COLO829 (cell line): ENCODE data around the gene TOP3B.
"Not testable (repeated sequence)": the region's sequence is repeated elsewhere in the genome, so short reads cannot be mapped to it uniquely, and the experiment has no call there.

Source experiments
- DNase-seq: peaks from one replicate; pipeline ENCODE4 v3.0.0; 2012; ENCODE audit warnings: low spot score

Gene TOP3B

GRCh38 chr22:21926728-21927127, 55.9 kb downstream of the TOP3B start:
- DNase-seq, result no peak

GRCh38 chr22:21923163-21923561, 59.4 kb downstream of the TOP3B start:
- no peak for DNase-seq

- no peak for DNase-seq
Observed at GRCh38 chr22:21922370-21923162, 60.0 kb downstream of the TOP3B start.

GRCh38 chr22:21921729-21922128, 60.9 kb downstream of the TOP3B start:
- DNase-seq, result no peak

- DNase-seq, result no peak
Observed at GRCh38 chr22:21921184-21921721, 61.3 kb downstream of the TOP3B start.

- DNase-seq, result no peak
Observed at GRCh38 chr22:21920341-21921183, 62.0 kb downstream of the TOP3B start.

GRCh38 chr22:21919526-21920307, 62.9 kb downstream of the TOP3B start:
- DNase-seq, result no peak

- DNase-seq, result no peak
Observed at GRCh38 chr22:21918466-21919185, 64.0 kb downstream of the TOP3B start.

- DNase-seq, result no peak
Observed at GRCh38 chr22:21917959-21918261, 64.7 kb downstream of the TOP3B start.

- DNase-seq, result no peak
Observed at GRCh38 chr22:21917181-21917958, 65.2 kb downstream of the TOP3B start.

- no peak for DNase-seq
Observed at GRCh38 chr22:21916309-21916918, 66.2 kb downstream of the TOP3B start.

- no peak for DNase-seq
Observed at GRCh38 chr22:21915624-21916308, 66.8 kb downstream of the TOP3B start.

GRCh38 chr22:21914033-21914642, 68.4 kb downstream of the TOP3B start:
- not testable (repeated sequence) for DNase-seq

- not testable (repeated sequence) for DNase-seq
Observed at GRCh38 chr22:21910367-21910766, 72.2 kb downstream of the TOP3B start.

- no peak for DNase-seq
Observed at GRCh38 chr22:21909871-21910270, 72.7 kb downstream of the TOP3B start.

- no peak for DNase-seq
Observed at GRCh38 chr22:21907638-21908522, 74.7 kb downstream of the TOP3B start.
